Activated B cell treated with CpG ODN at 0.5 μM for 24 hours (primary cell): Measurements from ENCODE around the gene AHDC1. TPM values are rescaled to one million over a fixed set of nuclear protein-coding genes. Genes with fewer than 3 reads are reported as not detected.

Source experiments
- ATAC-seq: fragments of 200-7000 bp; cut with Tn5 transposase; one replicate; pipeline ENCODE4 v1.10.0; 2021; ENCODE audit warnings: low read depth, mild to moderate bottlenecking, moderate library complexity
- CTCF ChIA-PET: fragments of 350-600 bp; sonication (Branson Sonifier 250); formaldehyde crosslinking; loops from one replicate; lab custom pipeline; 2021; ENCODE audit warnings: antibody characterized with exemption; lab: Charles Lee
- POLR2A ChIA-PET: fragments of 350-600 bp; sonication (Branson Sonifier 250); formaldehyde crosslinking; loops from one replicate; lab custom pipeline; 2021; ENCODE audit warnings: antibody characterized with exemption; lab: Charles Lee
- DNase-seq: peaks from one replicate; pipeline ENCODE4 v3.0.0; 2022
- H3K27ac Mint-ChIP-seq: one replicate; pipeline ENCODE4 v1.8.0; 2020; ENCODE audit warnings: mixed read lengths
- H3K27me3 Mint-ChIP-seq: one replicate; pipeline ENCODE4 v1.8.0; 2021; ENCODE audit warnings: mixed read lengths
- H3K36me3 Mint-ChIP-seq: one replicate; pipeline ENCODE4 v1.8.0; 2021; ENCODE audit warnings: low read depth, mixed read lengths
- H3K4me1 Mint-ChIP-seq: one replicate; pipeline ENCODE4 v1.8.0; 2021; ENCODE audit warnings: mixed read lengths
- H3K4me3 Mint-ChIP-seq: one replicate; pipeline ENCODE4 v1.8.0; 2020; ENCODE audit warnings: mild to moderate bottlenecking, mixed read lengths
- H3K9me3 Mint-ChIP-seq: one replicate; pipeline ENCODE4 v1.8.0; 2020; ENCODE audit warnings: mixed read lengths
- CTCF ChIP-seq: fragments of 200-600 bp; IDR thresholded peaks from one replicate; pipeline ENCODE4 v1.8.0; 2022; ENCODE audit warnings: antibody characterized with exemption, mild to moderate bottlenecking
- intact Hi-C: fragments of 100-400 bp; cut with micrococcal nuclease; formaldehyde crosslinking; loops from one replicate; pipeline ENCODE4 v1.15.1; 2024
- total RNA-seq: library from RNA; stranded (reverse); gene quantifications from 2 replicates; pipeline ENCODE4 v1.2.3, GENCODE V29; 2022

The AHDC1 gene
- total RNA-seq, 1 donor from 2014 or later = 22.4 TPM

DNA sequence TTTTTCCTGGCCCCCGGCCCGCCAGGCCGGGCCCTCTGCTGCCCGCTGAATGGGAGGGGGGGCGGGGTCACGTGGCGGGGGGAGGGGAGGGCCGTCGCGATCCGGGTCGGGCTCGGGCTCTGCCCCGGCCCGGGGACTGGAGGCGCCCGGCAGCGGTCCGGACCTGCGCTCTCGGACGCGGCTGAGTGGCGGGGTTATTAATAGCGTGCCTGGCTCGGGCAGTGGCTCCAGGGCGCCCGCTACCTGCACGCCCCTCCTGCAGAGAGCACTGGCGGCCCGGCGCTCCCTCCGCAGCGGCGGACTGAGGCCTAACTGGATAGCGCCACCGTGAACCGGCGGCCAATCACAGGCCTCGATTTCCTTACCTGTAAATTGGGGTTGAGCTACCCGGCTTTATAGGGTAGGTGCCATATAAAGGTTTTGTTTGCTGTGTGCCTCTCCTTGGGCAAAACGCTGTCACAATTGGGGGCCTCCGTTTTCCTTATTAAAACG is 28.1 kb downstream of the AHDC1 start:
- Mint-ChIP-seq H3K27ac (no peak overlapping the region), H3K4me1 (peaks cover 33% of the 10 kb centered on the region), H3K9me3 (no peaks in the 10 kb centered on the region), H3K36me3 (no peaks in the 10 kb centered on the region), H3K4me3 (peak overlapping the region; percentile 38), H3K27me3 (no peaks in the 10 kb centered on the region)
- ChIA-PET POLR2A (interaction anchor here (0.6 to 1.4 kb wide), 4 partner anchors 8 to 1295 kb away, joined by 3 to 5 read pairs (median 4); partner anchors contain the start of genes AHDC1 and FAM76A), CTCF (interaction anchor here (1.4 to 2.1 kb wide), 3 partner anchors 8 to 159 kb away, joined by 4 to 8 read pairs (median 4); no protein-coding TSS in a partner anchor)
- TF ChIP-seq CTCF = no peak
- intact Hi-C loops = loop anchor here (1.0 kb wide), 1 partner anchor 8 kb away; no protein-coding TSS in a partner anchor
- ATAC-seq (peak; percentile 64), DNase-seq (peak; percentile 42)

DNA sequence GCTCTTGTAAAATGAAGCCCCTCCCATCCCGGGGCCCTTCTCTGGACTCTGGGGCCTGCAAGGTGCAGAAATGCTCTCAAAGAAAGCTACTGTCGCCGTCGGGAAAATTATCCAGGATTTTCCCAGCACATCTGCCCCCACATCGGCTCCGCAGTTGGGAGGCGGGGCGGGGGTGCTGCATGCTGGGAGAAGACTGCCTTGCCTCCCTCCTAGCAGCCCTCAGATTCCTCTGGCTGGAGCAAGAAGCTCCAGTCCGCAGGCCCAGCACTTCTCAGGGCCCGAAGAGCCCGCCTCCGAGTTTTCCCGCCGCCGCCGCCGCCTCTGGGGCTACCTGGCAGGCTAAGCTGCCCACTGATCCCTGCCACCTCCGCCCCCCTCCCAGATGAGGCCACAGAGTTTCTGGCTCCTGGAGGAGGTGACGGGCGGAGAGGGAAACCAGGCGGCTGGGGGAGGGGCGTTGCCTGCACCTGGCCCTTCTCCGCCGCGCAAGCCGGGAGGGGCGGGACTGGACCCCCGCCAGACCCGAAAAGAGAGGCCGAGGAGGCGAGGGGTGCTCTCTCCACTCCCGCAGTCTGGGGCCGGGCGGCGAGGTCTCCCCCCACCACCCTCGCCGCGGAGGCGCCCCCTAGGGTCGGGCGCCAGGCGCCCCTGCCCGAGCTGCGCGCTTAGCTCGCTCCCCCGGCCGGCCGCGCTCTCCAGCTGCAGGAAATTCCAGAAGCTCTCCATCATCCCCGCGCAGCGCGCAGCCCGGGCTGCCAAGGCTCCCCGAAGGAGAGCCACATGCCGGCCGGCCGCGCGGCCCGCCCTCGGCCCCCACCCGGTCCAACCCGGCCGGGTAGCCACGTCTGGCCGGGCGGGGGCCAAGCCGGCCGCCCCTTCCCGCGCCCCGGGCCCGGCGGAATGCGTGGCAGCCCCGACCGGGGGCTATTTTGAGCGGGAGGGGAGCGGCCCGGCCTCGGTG is 28.8 kb downstream of the AHDC1 start:
- no peak for TF ChIP-seq CTCF
- ATAC-seq (peak; percentile 47), DNase-seq (no peak)
- Mint-ChIP-seq H3K9me3 (no peaks in the 10 kb centered on the region), H3K4me3 (peak overlapping the region; percentile 56), H3K36me3 (no peaks in the 10 kb centered on the region), H3K27me3 (no peaks in the 10 kb centered on the region), H3K27ac (no peak overlapping the region), H3K4me1 (peaks cover 33% of the 10 kb centered on the region)
- intact Hi-C loops = no loop called here
- POLR2A ChIA-PET = interaction anchor here (0.6 to 0.8 kb wide), 3 partner anchors 29 to 478 kb away, joined by 3 to 6 read pairs (median 4); partner anchors contain the start of genes AHDC1 and FAM76A
- CTCF ChIA-PET = interaction anchor here (1.4 kb wide), 2 partner anchors 27 to 159 kb away, joined by 4 read pairs; no protein-coding TSS in a partner anchor

DNA sequence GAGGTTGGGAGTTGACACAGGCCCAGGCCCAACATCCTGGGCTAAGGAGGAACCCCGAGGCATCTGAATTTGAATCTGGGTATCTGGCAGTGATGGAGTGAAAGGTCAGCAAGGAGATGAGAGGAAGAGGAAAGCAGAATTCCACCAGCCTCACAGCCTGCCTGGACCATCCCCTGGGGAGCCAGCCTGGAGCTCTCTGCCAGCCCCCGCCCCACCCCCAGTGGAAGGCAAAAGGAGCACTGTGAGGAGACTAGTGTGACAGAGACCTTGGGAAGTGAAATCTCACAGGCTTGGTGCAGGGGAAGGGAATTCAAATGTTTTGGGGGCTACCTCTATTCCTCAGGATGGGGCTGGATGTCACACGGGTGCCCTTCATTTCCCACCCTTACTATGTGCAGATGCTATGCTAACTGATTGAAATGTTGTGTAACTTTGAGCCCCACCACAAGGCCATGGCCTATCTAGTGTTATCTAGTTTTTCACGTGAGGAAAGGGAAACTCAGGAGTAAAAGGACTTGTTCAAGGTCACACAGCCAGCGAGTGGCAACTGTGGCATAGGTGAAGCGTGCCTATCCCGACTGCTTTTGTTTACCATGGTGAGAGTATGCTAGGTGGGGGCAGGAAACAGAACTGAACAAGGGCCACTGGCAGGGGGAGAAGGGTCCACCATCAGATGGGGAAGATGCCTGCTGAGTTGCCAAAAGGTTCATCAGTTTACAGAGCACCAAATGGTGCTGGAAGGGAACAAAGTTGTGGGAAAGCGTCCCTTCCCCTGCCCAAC is 29.8 kb downstream of the AHDC1 start:
- Mint-ChIP-seq H3K36me3 (no peaks in the 10 kb centered on the region), H3K4me1 (peaks cover 36% of the 10 kb centered on the region), H3K27ac (no peak overlapping the region), H3K4me3 (peak overlapping the region; percentile 56), H3K9me3 (no peaks in the 10 kb centered on the region), H3K27me3 (no peaks in the 10 kb centered on the region)
- TF ChIP-seq CTCF = no peak
- intact Hi-C loops = no loop called here
- ChIA-PET CTCF (interaction anchor here (1.4 kb wide), 1 partner anchor 28 kb away, joined by 4 read pairs; no protein-coding TSS in a partner anchor), POLR2A (no interaction called here)
- DNase-seq (no peak), ATAC-seq (no peak)

GRCh38 chr1:27572679-27573426 is 31.1 kb downstream of the AHDC1 start:
- no peaks in the 10 kb centered on the region for H3K36me3 Mint-ChIP-seq
- H3K27me3 Mint-ChIP-seq = no peaks in the 10 kb centered on the region
- TF ChIP-seq CTCF = no peak
- H3K27ac Mint-ChIP-seq = peak overlapping the region; percentile 35
- ChIA-PET POLR2A (no interaction called here), CTCF (no interaction called here)
- DNase-seq (no peak), ATAC-seq (no peak)
- H3K4me3 Mint-ChIP-seq = no peak overlapping the region
- intact Hi-C loops = no loop called here
- H3K9me3 Mint-ChIP-seq = no peaks in the 10 kb centered on the region
- peaks cover 45% of the 10 kb centered on the region for H3K4me1 Mint-ChIP-seq
